ENCODE measurements around the gene ATXN1.

- TF ChIP-seq POLR2A (IDR thresholded peaks at IDR 0.05) (no peak), CTCF (IDR thresholded peaks at IDR 0.05) (no peak)
Observed at GRCh38 chr6:16523606-16524379, 237.5 kb downstream of the ATXN1 start.
